ENCODE results near the gene HSD17B10.
"Not testable (repeated sequence)": the region's sequence is repeated elsewhere in the genome, so short reads cannot be mapped to it uniquely, and the experiment has no call there.

- TF ChIP-seq CTCF, POLR2A (IDR thresholded peaks at IDR 0.05): not testable (repeated sequence)
Measured at GRCh38 chrX:53468659-53469058, 34.5 kb upstream of the HSD17B10 start.

Measured in uterus (tissue), 2 donors.